IgD-negative memory B cell (primary cell): ENCODE measurements around the gene TRIM61. TPM values are rescaled to one million over a fixed set of nuclear protein-coding genes. Genes with fewer than 3 reads are reported as not detected.
A peak's percentile ranks its signal among the peaks of the same experiment; 100 is the strongest.
"Not testable (repeated sequence)": the region's sequence is repeated elsewhere in the genome, so short reads cannot be mapped to it uniquely, and the experiment has no call there.

ENCODE experiments used
- H3K27ac Mint-ChIP-seq, 3 donors: one replicate each; pipeline ENCODE4 v1.8.0; 2020 to 2022; ENCODE audit warnings: mild to moderate bottlenecking in 3 of 3, mixed read lengths in 3 of 3, moderate library complexity in 1 of 3
- H3K27me3 Mint-ChIP-seq: one replicate; pipeline ENCODE4 v1.8.0; 2021; ENCODE audit warnings: mixed read lengths
- H3K36me3 Mint-ChIP-seq: one replicate; pipeline ENCODE4 v1.8.0; 2020; ENCODE audit warnings: mild to moderate bottlenecking, mixed read lengths
- H3K4me1 Mint-ChIP-seq, 3 donors: one replicate each; pipeline ENCODE4 v1.8.0; 2020 to 2022; ENCODE audit warnings: mixed read lengths in 3 of 3, mild to moderate bottlenecking in 1 of 3
- H3K4me3 Mint-ChIP-seq, 4 donors: one replicate each; pipeline ENCODE4 v1.8.0; 2020 to 2022; ENCODE audit warnings: mild to moderate bottlenecking in 4 of 4, mixed read lengths in 4 of 4, moderate library complexity in 3 of 4
- H3K9me3 Mint-ChIP-seq, 3 donors: one replicate each; pipeline ENCODE4 v1.8.0; 2020 to 2021; ENCODE audit warnings: mixed read lengths in 3 of 3, mild to moderate bottlenecking in 1 of 3
- polyA plus RNA-seq: library from polyadenylated mRNA; unstranded; fragments of 300-500 nt; fragmentation: Illumina TruSeq; gene quantifications from one replicate; pipeline ENCODE4 v1.2.3, GENCODE V29; 2021

TRIM61 gene
- polyA plus RNA-seq, 1 donor from 2014 or later = 1.9 TPM

- Mint-ChIP-seq H3K4me1 (no peaks in the 10 kb centered on the region), H3K36me3 (no peaks in the 10 kb centered on the region), H3K27ac (no peak overlapping the region), H3K9me3 (no peaks in the 10 kb centered on the region), H3K27me3 (peaks cover 2% of the 10 kb centered on the region), H3K4me3 (no peak overlapping the region)
These were observed 19.9 kb upstream of the TRIM61 start for GRCh38 chr4:164997324-164997723.

GRCh38 chr4:164996123-164996522, 18.7 kb upstream of the TRIM61 start:
- not testable (repeated sequence) for H3K9me3 Mint-ChIP-seq, H3K4me3 Mint-ChIP-seq, H3K27me3 Mint-ChIP-seq, H3K36me3 Mint-ChIP-seq, H3K4me1 Mint-ChIP-seq, H3K27ac Mint-ChIP-seq

GRCh38 chr4:164990786-164991185, 13.3 kb upstream of the TRIM61 start:
- H3K4me1 Mint-ChIP-seq, H3K36me3 Mint-ChIP-seq, H3K9me3 Mint-ChIP-seq, H3K4me3 Mint-ChIP-seq, H3K27ac Mint-ChIP-seq, H3K27me3 Mint-ChIP-seq: not testable (repeated sequence)

- no peak overlapping the region for H3K4me3 Mint-ChIP-seq
- H3K9me3 Mint-ChIP-seq = peaks cover 0 to 1% (median 0%) of the 10 kb centered on the region in 3 donors
- H3K36me3 Mint-ChIP-seq = no peaks in the 10 kb centered on the region
These were observed 12.0 kb upstream of the TRIM61 start for GRCh38 chr4:164989471-164989870.

GRCh38 chr4:164971929-164972328, 5.5 kb downstream of the TRIM61 start:
- not testable (repeated sequence) for H3K4me1 Mint-ChIP-seq, H3K27ac Mint-ChIP-seq, H3K9me3 Mint-ChIP-seq, H3K36me3 Mint-ChIP-seq, H3K27me3 Mint-ChIP-seq, H3K4me3 Mint-ChIP-seq

More at GRCh38 chr4:164989471-164989870, 12.0 kb upstream of the TRIM61 start:
- no peaks in the 10 kb centered on the region for H3K4me1 Mint-ChIP-seq
- no peak overlapping the region for H3K27ac Mint-ChIP-seq
- H3K27me3 Mint-ChIP-seq = peaks cover 3% of the 10 kb centered on the region

GRCh38 chr4:164959896-164960295, 17.6 kb downstream of the TRIM61 start:
- H3K4me3 Mint-ChIP-seq = no peak overlapping the region
- H3K4me1 Mint-ChIP-seq = peaks cover 15 to 28% (median 19%) of the 10 kb centered on the region in 3 donors
- H3K9me3 Mint-ChIP-seq = peaks cover 0 to 4% (median 0%) of the 10 kb centered on the region in 3 donors
- H3K27me3 Mint-ChIP-seq = peaks cover 4% of the 10 kb centered on the region
- H3K27ac Mint-ChIP-seq = no peak overlapping the region
- H3K36me3 Mint-ChIP-seq = peaks cover 10% of the 10 kb centered on the region

DNA sequence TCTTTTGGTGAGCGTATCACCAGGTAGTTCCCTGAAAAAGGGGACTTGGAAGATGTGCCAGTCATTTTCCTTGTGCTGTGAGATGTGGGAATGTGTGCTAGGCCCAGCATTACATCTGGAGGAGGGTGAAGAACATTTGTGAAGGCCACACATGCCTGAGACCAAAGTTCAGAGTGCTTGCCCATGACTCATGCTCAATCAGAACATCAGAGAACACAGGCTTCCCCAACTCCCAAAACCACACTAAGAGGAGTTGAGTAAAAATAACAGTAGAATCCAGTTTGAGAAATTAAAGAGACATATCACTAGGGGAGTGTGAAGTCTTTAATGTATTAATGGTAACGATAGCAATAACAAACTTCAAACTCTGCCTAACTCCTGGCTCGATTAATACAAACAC, 18.0 kb downstream of the TRIM61 start:
- Mint-ChIP-seq H3K4me1 (peaks cover 15 to 28% (median 19%) of the 10 kb centered on the region in 3 donors), H3K4me3 (peak overlapping the region in 1 of 4 donors; percentile 12), H3K36me3 (peaks cover 10% of the 10 kb centered on the region)
- not testable (repeated sequence) for H3K27me3 Mint-ChIP-seq, H3K9me3 Mint-ChIP-seq, H3K27ac Mint-ChIP-seq

GRCh38 chr4:164956766-164957643, 20.5 kb downstream of the TRIM61 start:
- peak overlapping the region; percentile 90 to 97 (median 94) for H3K4me3 Mint-ChIP-seq
- peaks cover 7% of the 10 kb centered on the region for H3K27me3 Mint-ChIP-seq
- H3K4me1 Mint-ChIP-seq = peaks cover 15 to 28% (median 19%) of the 10 kb centered on the region in 3 donors
- peak overlapping the region in 2 of 3 donors; percentile 2 to 87 for H3K27ac Mint-ChIP-seq
- peaks cover 10% of the 10 kb centered on the region for H3K36me3 Mint-ChIP-seq
- peaks cover 0 to 4% (median 0%) of the 10 kb centered on the region in 3 donors for H3K9me3 Mint-ChIP-seq

DNA sequence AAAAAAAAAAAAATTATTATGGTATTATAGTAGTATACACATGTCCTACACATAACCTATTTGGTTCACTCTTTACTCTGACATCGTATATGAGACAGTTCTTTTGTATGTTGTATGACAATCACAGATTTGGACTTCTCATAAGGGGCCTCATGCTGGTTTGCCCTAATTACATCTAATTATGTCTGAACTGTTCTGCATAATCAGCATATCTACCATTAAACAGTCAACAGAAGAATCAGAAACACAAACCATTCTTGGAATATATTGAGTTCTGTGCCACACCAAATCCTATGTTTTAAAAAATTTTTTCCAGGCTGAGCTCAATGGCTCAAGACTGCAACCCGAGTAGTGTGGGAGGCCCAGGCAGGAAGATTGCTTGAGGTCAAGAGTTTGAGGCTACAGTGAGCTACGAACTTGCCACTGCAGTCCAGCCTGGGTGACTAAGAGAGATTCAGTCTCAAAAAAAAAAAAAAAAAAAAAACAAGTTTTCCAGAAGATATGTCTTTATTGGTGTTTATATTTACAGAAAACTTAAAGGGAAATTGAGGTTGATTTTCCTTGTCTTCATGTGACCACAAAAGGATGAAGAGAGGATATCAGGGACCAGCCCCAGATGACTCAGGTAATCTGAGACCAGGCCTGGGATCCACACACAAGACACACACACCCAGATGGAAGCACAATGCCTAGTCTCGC, 22.2 kb downstream of the TRIM61 start:
- Mint-ChIP-seq H3K27me3 (peaks cover 7% of the 10 kb centered on the region), H3K27ac (no peak overlapping the region), H3K4me3 (peak overlapping the region in 2 of 4 donors; percentile 20 to 87), H3K4me1 (peaks cover 15 to 28% (median 19%) of the 10 kb centered on the region in 3 donors), H3K36me3 (peaks cover 9% of the 10 kb centered on the region), H3K9me3 (peaks cover 0 to 4% (median 0%) of the 10 kb centered on the region in 3 donors)

- H3K9me3 Mint-ChIP-seq = no peaks in the 10 kb centered on the region
- no peak overlapping the region for H3K4me3 Mint-ChIP-seq
- H3K36me3 Mint-ChIP-seq = peaks cover 1% of the 10 kb centered on the region
- peaks cover 6 to 15% (median 14%) of the 10 kb centered on the region in 3 donors for H3K4me1 Mint-ChIP-seq
- H3K27ac Mint-ChIP-seq = no peak overlapping the region
- H3K27me3 Mint-ChIP-seq = peaks cover 17% of the 10 kb centered on the region
These were observed 24.9 kb downstream of the TRIM61 start for GRCh38 chr4:164952551-164952950.

DNA sequence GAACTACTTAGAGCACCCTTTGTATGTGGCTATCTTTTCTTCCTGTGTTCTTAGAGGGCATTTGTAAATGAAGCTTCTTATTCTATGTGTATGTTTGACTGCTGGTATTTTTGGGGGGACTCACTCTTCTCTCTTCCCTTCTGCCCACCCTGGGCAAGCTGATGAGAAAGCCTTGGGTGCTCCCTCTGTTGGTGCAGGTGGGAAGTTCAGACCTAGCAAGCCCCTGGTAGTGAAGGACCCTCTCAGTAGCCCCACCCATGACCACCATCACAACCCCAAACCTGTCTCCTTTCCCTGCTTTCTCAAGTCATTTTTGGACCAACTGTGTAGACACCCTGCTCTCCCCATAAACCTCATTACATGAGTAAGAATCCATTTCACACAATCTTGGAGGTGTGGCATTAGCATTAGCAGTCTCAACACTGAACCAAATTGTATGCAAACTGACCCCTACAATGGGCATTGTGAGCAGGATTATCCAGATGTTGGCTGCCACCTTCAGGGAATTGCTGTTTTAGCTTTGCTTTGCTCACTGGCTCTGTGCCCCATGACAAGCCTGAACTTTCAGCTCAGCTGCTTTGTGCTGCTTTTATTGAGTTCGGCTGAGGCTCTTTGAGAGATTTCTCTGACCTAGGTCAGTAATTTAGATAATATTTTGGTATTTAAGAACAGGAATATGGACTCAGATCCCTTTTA, 27.9 kb downstream of the TRIM61 start:
- Mint-ChIP-seq H3K27ac (no peak overlapping the region), H3K4me3 (no peak overlapping the region), H3K27me3 (peaks cover 15% of the 10 kb centered on the region), H3K36me3 (peaks cover 2% of the 10 kb centered on the region), H3K9me3 (no peaks in the 10 kb centered on the region), H3K4me1 (peaks cover 0 to 1% (median 0%) of the 10 kb centered on the region in 3 donors)

- H3K9me3 Mint-ChIP-seq = no peaks in the 10 kb centered on the region
- H3K4me3 Mint-ChIP-seq = no peak overlapping the region
- H3K27ac Mint-ChIP-seq = no peak overlapping the region
- H3K4me1 Mint-ChIP-seq = peaks cover 0 to 1% (median 0%) of the 10 kb centered on the region in 3 donors
- peaks cover 2% of the 10 kb centered on the region for H3K36me3 Mint-ChIP-seq
- H3K27me3 Mint-ChIP-seq = peaks cover 15% of the 10 kb centered on the region
These were observed 28.5 kb downstream of the TRIM61 start for GRCh38 chr4:164948975-164949374.

DNA sequence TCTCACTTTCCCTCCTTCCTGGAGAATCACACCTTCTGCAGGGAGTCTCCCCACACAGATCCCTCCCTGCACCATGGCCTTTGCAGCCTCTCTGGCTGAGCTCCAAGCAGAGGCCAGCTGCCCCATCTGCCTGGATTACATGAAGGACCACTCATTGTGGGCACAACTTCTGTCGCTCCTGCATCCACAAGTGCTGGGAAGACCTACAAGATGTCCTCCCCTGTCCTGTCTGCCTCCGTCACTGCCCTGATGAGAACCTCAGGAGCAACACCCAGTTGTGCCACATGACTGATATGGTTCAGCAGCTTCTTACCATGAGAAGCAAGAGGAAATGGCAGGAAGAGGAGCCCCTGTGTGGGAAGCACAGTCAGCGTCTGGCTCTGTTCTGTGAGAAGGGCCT, 29.5 kb downstream of the TRIM61 start:
- not testable (repeated sequence) for H3K36me3 Mint-ChIP-seq, H3K27ac Mint-ChIP-seq, H3K4me3 Mint-ChIP-seq, H3K9me3 Mint-ChIP-seq, H3K4me1 Mint-ChIP-seq
- H3K27me3 Mint-ChIP-seq = peaks cover 13% of the 10 kb centered on the region

DNA sequence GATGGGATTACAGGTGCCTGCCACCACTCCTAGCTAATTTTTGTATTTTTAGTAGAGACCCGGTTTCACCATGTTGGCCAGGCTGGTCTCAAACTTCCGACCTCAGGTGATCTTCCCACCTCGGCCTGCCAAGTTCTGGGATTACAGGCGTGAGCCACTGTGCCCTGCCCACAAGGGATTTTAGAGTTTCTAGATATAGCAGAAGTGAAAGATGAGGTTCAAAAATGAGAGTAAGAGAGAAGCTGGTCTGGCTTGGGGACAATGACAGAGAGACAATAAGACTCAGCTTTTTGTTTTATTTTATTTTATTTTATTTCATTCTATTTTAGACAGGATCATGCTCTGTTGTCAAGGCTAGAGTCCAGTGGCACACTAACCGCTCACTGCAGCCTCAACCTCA, 30.6 kb downstream of the TRIM61 start:
- peaks cover 0 to 3% (median 0%) of the 10 kb centered on the region in 3 donors for H3K9me3 Mint-ChIP-seq
- peaks cover 13% of the 10 kb centered on the region for H3K27me3 Mint-ChIP-seq
- no peak overlapping the region for H3K4me3 Mint-ChIP-seq
- no peak overlapping the region for H3K27ac Mint-ChIP-seq
- peaks cover 0 to 3% (median 0%) of the 10 kb centered on the region in 3 donors for H3K4me1 Mint-ChIP-seq
- peaks cover 2% of the 10 kb centered on the region for H3K36me3 Mint-ChIP-seq

- H3K27me3 Mint-ChIP-seq = peaks cover 15% of the 10 kb centered on the region
- peaks cover 0 to 3% (median 0%) of the 10 kb centered on the region in 3 donors for H3K4me1 Mint-ChIP-seq
- no peak overlapping the region for H3K27ac Mint-ChIP-seq
- H3K9me3 Mint-ChIP-seq = peaks cover 0 to 5% (median 0%) of the 10 kb centered on the region in 3 donors
- peaks cover 2% of the 10 kb centered on the region for H3K36me3 Mint-ChIP-seq
- no peak overlapping the region for H3K4me3 Mint-ChIP-seq
These were observed 32.3 kb downstream of the TRIM61 start for GRCh38 chr4:164945146-164945545.
